Activated B cell treated with CpG ODN at 0.5 μM for 24 hours (primary cell): ENCODE measurements around the gene FTH1. TPM values are rescaled to one million over a fixed set of nuclear protein-coding genes. Genes with fewer than 3 reads are reported as not detected.

Experiments used
- ATAC-seq: fragments of 200-7000 bp; cut with Tn5 transposase; one replicate; pipeline ENCODE4 v1.10.0; 2021; ENCODE audit warnings: low read depth, mild to moderate bottlenecking, moderate library complexity
- CTCF ChIA-PET: fragments of 350-600 bp; sonication (Branson Sonifier 250); formaldehyde crosslinking; loops from one replicate; lab custom pipeline; 2021; ENCODE audit warnings: antibody characterized with exemption; lab: Charles Lee
- POLR2A ChIA-PET: fragments of 350-600 bp; sonication (Branson Sonifier 250); formaldehyde crosslinking; loops from one replicate; lab custom pipeline; 2021; ENCODE audit warnings: antibody characterized with exemption; lab: Charles Lee
- DNase-seq: peaks from one replicate; pipeline ENCODE4 v3.0.0; 2022
- H3K27ac Mint-ChIP-seq: one replicate; pipeline ENCODE4 v1.8.0; 2020; ENCODE audit warnings: mixed read lengths
- H3K27me3 Mint-ChIP-seq: one replicate; pipeline ENCODE4 v1.8.0; 2021; ENCODE audit warnings: mixed read lengths
- H3K36me3 Mint-ChIP-seq: one replicate; pipeline ENCODE4 v1.8.0; 2021; ENCODE audit warnings: low read depth, mixed read lengths
- H3K4me1 Mint-ChIP-seq: one replicate; pipeline ENCODE4 v1.8.0; 2021; ENCODE audit warnings: mixed read lengths
- H3K4me3 Mint-ChIP-seq: one replicate; pipeline ENCODE4 v1.8.0; 2020; ENCODE audit warnings: mild to moderate bottlenecking, mixed read lengths
- H3K9me3 Mint-ChIP-seq: one replicate; pipeline ENCODE4 v1.8.0; 2020; ENCODE audit warnings: mixed read lengths
- CTCF ChIP-seq: fragments of 200-600 bp; IDR thresholded peaks from one replicate; pipeline ENCODE4 v1.8.0; 2022; ENCODE audit warnings: antibody characterized with exemption, mild to moderate bottlenecking
- intact Hi-C: fragments of 100-400 bp; cut with micrococcal nuclease; formaldehyde crosslinking; loops from one replicate; pipeline ENCODE4 v1.15.1; 2024
- total RNA-seq: library from RNA; stranded (reverse); gene quantifications from 2 replicates; pipeline ENCODE4 v1.2.3, GENCODE V29; 2022

Gene FTH1
- total RNA-seq, 1 donor from 2014 or later: 865 TPM

- TF ChIP-seq CTCF: no peak
- Mint-ChIP-seq H3K9me3 (no peaks in the 10 kb centered on the region), H3K27me3 (no peaks in the 10 kb centered on the region), H3K27ac (peak overlapping the region; percentile 67), H3K4me3 (peak overlapping the region; percentile 56), H3K36me3 (peaks cover 7% of the 10 kb centered on the region), H3K4me1 (peaks cover 50% of the 10 kb centered on the region)
- POLR2A ChIA-PET: interaction anchor here (0.6 to 3.2 kb wide), 6 partner anchors 8 to 870 kb away, joined by 4 to 24 read pairs (median 6); partner anchors contain the start of gene FADS3
- no peak for ATAC-seq
- DNase-seq: peak; percentile 22
- CTCF ChIA-PET: interaction anchor here (1.0 to 3.7 kb wide), 6 partner anchors 9 to 110 kb away, joined by 3 to 23 read pairs (median 4); no protein-coding TSS in a partner anchor
- intact Hi-C loops: loop anchor here (2.0 kb wide), 1 partner anchor 53 kb away; no protein-coding TSS in a partner anchor
Observed at GRCh38 chr11:61971248-61972111, 4.0 kb upstream of the FTH1 start.

- CTCF ChIA-PET: interaction anchor here (2.8 to 3.7 kb wide), 2 partner anchors 71 to 112 kb away, joined by 14 to 23 read pairs; no protein-coding TSS in a partner anchor
- Mint-ChIP-seq H3K9me3 (no peaks in the 10 kb centered on the region), H3K36me3 (peaks cover 20% of the 10 kb centered on the region), H3K4me3 (no peak overlapping the region), H3K27me3 (no peaks in the 10 kb centered on the region), H3K4me1 (peaks cover 58% of the 10 kb centered on the region), H3K27ac (peak overlapping the region; percentile 35)
- no peak for TF ChIP-seq CTCF
- POLR2A ChIA-PET: interaction anchor here (0.7 to 2.6 kb wide), 5 partner anchors 14 to 177 kb away, joined by 3 to 17 read pairs (median 8); partner anchors contain the start of gene FEN1
- DNase-seq (no peak), ATAC-seq (no peak)
- intact Hi-C loops: loop anchor here (2.0 to 5.0 kb wide), 6 partner anchors 73 to 613 kb away; partner anchors contain the start of genes FADS1, FEN1 and TMEM258
Observed at GRCh38 chr11:61969838-61970662, 2.6 kb upstream of the FTH1 start.

GRCh38 chr11:61969391-61969758 is 1.9 kb upstream of the FTH1 start:
- no peak overlapping the region for H3K4me3 Mint-ChIP-seq
- CTCF ChIA-PET: interaction anchor here (2.8 to 3.7 kb wide), 2 partner anchors 70 to 112 kb away, joined by 14 to 23 read pairs; no protein-coding TSS in a partner anchor
- DNase-seq (no peak), ATAC-seq (no peak)
- peaks cover 27% of the 10 kb centered on the region for H3K36me3 Mint-ChIP-seq
- no peaks in the 10 kb centered on the region for H3K27me3 Mint-ChIP-seq
- peak overlapping the region; percentile 51 for H3K27ac Mint-ChIP-seq
- no peaks in the 10 kb centered on the region for H3K9me3 Mint-ChIP-seq
- TF ChIP-seq CTCF: no peak
- POLR2A ChIA-PET: interaction anchor here (0.7 to 4.8 kb wide), 11 partner anchors 10 to 176 kb away, joined by 3 to 45 read pairs (median 9); partner anchors contain the start of genes FADS1, FADS3 and FEN1
- peaks cover 64% of the 10 kb centered on the region for H3K4me1 Mint-ChIP-seq
- intact Hi-C loops: loop anchor here (2.0 to 5.0 kb wide), 6 partner anchors 73 to 612 kb away; partner anchors contain the start of genes FADS1, FEN1 and TMEM258

DNA sequence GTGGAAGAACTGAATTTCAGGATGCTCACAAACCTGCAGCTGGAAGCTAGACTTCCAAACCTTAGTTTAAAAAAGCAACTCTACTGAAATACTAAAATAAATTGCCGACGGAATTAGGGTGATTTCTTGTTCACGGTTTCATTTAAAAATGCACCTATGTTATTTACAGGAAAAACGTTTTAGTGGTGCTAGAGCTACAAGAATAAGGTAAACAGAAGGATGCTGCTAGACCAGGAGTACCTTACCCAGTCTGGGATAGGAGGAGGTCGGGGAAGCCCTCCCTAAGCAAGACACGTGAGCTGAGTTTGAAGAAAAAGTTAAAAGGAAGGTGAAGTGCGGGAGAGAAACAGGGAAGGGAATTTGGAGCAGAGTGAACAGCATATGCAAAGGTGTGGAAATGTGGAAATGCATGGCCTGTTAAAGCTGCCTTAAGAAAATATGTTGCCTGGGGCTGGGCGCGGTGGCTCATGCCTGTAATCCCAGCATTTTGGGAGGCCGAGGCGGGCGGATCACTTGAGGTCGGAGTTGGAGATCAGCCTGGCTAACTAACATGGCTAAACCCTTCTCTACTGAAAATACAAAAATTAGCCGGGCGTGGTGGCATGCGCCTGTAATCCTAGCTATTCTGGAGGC is 1.4 kb upstream of the FTH1 start:
- Mint-ChIP-seq H3K27me3 (no peaks in the 10 kb centered on the region), H3K4me1 (peaks cover 69% of the 10 kb centered on the region), H3K9me3 (no peaks in the 10 kb centered on the region), H3K4me3 (peak overlapping the region; percentile 93), H3K36me3 (peaks cover 32% of the 10 kb centered on the region), H3K27ac (peak overlapping the region; percentile 97)
- ATAC-seq (no peak), DNase-seq (peak; percentile 7)
- CTCF ChIA-PET: interaction anchor here (2.0 to 2.8 kb wide), 3 partner anchors 21 to 113 kb away, joined by 14 to 16 read pairs (median 15); no protein-coding TSS in a partner anchor
- POLR2A ChIA-PET: interaction anchor here (0.6 to 4.8 kb wide), 25 partner anchors 8 to 912 kb away, joined by 3 to 45 read pairs (median 8); partner anchors contain the start of genes CYB561A3, FADS1, FADS3 and FEN1
- intact Hi-C loops: loop anchor here (2.0 to 5.0 kb wide), 6 partner anchors 74 to 612 kb away; partner anchors contain the start of genes FADS1, FEN1 and TMEM258
- TF ChIP-seq CTCF: no peak
